ENCODE measurements around the gene AUP1. TPM values are rescaled to one million over a fixed set of nuclear protein-coding genes. Genes with fewer than 3 reads are reported as not detected.
A peak's percentile ranks its signal among the peaks of the same experiment; 100 is the strongest.

Gene AUP1
- total RNA-seq, 6 experiments from 2014 or later = 64.6 to 109 (median 80.4) TPM

GRCh38 chr2:74535440-74535965, 6.0 kb upstream of the AUP1 start:
- no peak for TF ChIP-seq POLR2A (IDR thresholded peaks at IDR 0.05)
- TF ChIP-seq CTCF (IDR thresholded peaks at IDR 0.05) = no peak
- ATAC-seq (no peak), DNase-seq (no peak)
- WGBS (ENCODE audit: insufficient coverage, low coverage, low lambda C conversion rate, missing lambda C conversion rate) = 83% methylated on average over 4 of the region's 10 CpGs
- Histone ChIP-seq H3K27ac (no peak overlapping the region), H3K9me3 (no peaks in the 10 kb centered on the region), H3K27me3 (no peaks in the 10 kb centered on the region), H3K4me1 (peaks cover 0 to 8% (median 1%) of the 10 kb centered on the region in 4 donors), H3K36me3 (peaks cover 0 to 9% (median 0%) of the 10 kb centered on the region in 4 donors), H3K4me3 (no peak overlapping the region)
- intact Hi-C loops (cut with DNase I) = no loop called here

- peaks cover 0 to 9% (median 0%) of the 10 kb centered on the region in 4 donors for H3K36me3 ChIP-seq
- H3K4me3 ChIP-seq = no peak overlapping the region
- H3K9me3 ChIP-seq = no peaks in the 10 kb centered on the region
- TF ChIP-seq CTCF (IDR thresholded peaks at IDR 0.05) = no peak
- no peak for TF ChIP-seq POLR2A (IDR thresholded peaks at IDR 0.05)
- intact Hi-C loops (cut with DNase I) = no loop called here
- DNase-seq = no peak
- WGBS (ENCODE audit: insufficient coverage, low coverage, low lambda C conversion rate, missing lambda C conversion rate) = no CpG with 5 or more reads among the region's 12 CpGs
- H3K27ac ChIP-seq = no peak overlapping the region
- no peaks in the 10 kb centered on the region for H3K27me3 ChIP-seq
- ATAC-seq = no peak
- peaks cover 0 to 8% (median 2%) of the 10 kb centered on the region in 4 donors for H3K4me1 ChIP-seq
These were observed 4.9 kb upstream of the AUP1 start for GRCh38 chr2:74534411-74534810.

- ATAC-seq = no peak
- no peaks in the 10 kb centered on the region for H3K9me3 ChIP-seq
These were observed 4.0 kb upstream of the AUP1 start for GRCh38 chr2:74533464-74533863.

GRCh38 chr2:74532222-74532621, 2.7 kb upstream of the AUP1 start:
- Histone ChIP-seq H3K9me3 (no peaks in the 10 kb centered on the region), H3K4me3 (no peak overlapping the region), H3K36me3 (peaks cover 0 to 16% (median 4%) of the 10 kb centered on the region in 4 donors), H3K27me3 (no peaks in the 10 kb centered on the region), H3K4me1 (peaks cover 0 to 19% (median 6%) of the 10 kb centered on the region in 4 donors), H3K27ac (no peak overlapping the region)
- no peak for DNase-seq
- TF ChIP-seq CTCF (IDR thresholded peaks at IDR 0.05) (peak in 3 of 4 donors; percentile 40 to 49 (median 41)), POLR2A (IDR thresholded peaks at IDR 0.05) (no peak)
- intact Hi-C loops (cut with DNase I) = no loop called here
- ATAC-seq = no peak

More at GRCh38 chr2:74533464-74533863, 4.0 kb upstream of the AUP1 start:
- H3K4me3 ChIP-seq = no peak overlapping the region
- intact Hi-C loops (cut with DNase I) = no loop called here
- 76% methylated on average over 4 of the region's 4 CpGs for WGBS (ENCODE audit: insufficient coverage, low coverage, low lambda C conversion rate, missing lambda C conversion rate)
- no peaks in the 10 kb centered on the region for H3K27me3 ChIP-seq
- TF ChIP-seq POLR2A (IDR thresholded peaks at IDR 0.05) = no peak
- TF ChIP-seq CTCF (IDR thresholded peaks at IDR 0.05) = no peak
- DNase-seq = no peak
- H3K27ac ChIP-seq = no peak overlapping the region
- H3K4me1 ChIP-seq = peaks cover 0 to 13% (median 4%) of the 10 kb centered on the region in 4 donors
- H3K36me3 ChIP-seq = peaks cover 0 to 9% (median 0%) of the 10 kb centered on the region in 4 donors
